CD4-positive, alpha-beta T cell (primary cell): Measurements from ENCODE around the gene SMURF2. TPM values are rescaled to one million over a fixed set of nuclear protein-coding genes. Genes with fewer than 3 reads are reported as not detected.
"Not testable (repeated sequence)": the region's sequence is repeated elsewhere in the genome, so short reads cannot be mapped to it uniquely, and the experiment has no call there.

Source experiments
- ATAC-seq: fragments of 200-7000 bp; cut with Tn5 transposase; one replicate; pipeline ENCODE4 v1.10.0; 2022; ENCODE audit warnings: mild to moderate bottlenecking; ENCODE audit not compliant: poor library complexity
- CTCF ChIA-PET: fragments of 350-600 bp; sonication (Branson Sonifier 250); formaldehyde crosslinking; loops from one replicate; lab custom pipeline; 2021; ENCODE audit warnings: antibody characterized with exemption, inconsistent platforms; lab: Charles Lee
- POLR2A ChIA-PET: fragments of 350-600 bp; sonication (Branson Sonifier 250); formaldehyde crosslinking; loops from one replicate; lab custom pipeline; 2021; ENCODE audit warnings: antibody characterized with exemption, inconsistent platforms; lab: Charles Lee
- DNase-seq, 14 experiments: peaks; one replicate each; pipeline ENCODE4 v3.0.0-alpha.2; 2013 to 2020; ENCODE audit warnings: mixed read lengths in 2 of 14
- H3K27ac ChIP-seq, 2 donors: one replicate each; pipeline versions ENCODE4 v1.5.1 to v1.7.0; 2013; ENCODE audit warnings: low read length in 2 of 2, low read depth in 1 of 2, mild to moderate bottlenecking in 1 of 2
- H3K27me3 ChIP-seq, 2 experiments: 1 replicate in 1 of 2; 2 replicates in 1 of 2; pipeline versions ENCODE4 v1.6.1 to v1.7.0; 2013; ENCODE audit warnings: low read length in 2 of 2, control low read depth in 1 of 2, mild to moderate bottlenecking in 1 of 2, moderate library complexity in 1 of 2; ENCODE audit not compliant: insufficient read depth in 2 of 2, control insufficient read depth in 1 of 2
- H3K36me3 ChIP-seq: one replicate; pipeline ENCODE4 v1.6.1; 2013; ENCODE audit warnings: low read length, control low read depth; ENCODE audit not compliant: insufficient read depth
- H3K4me1 ChIP-seq: one replicate; pipeline ENCODE4 v1.6.1; 2013; ENCODE audit warnings: low read length, control low read depth; ENCODE audit not compliant: insufficient read depth
- H3K4me3 ChIP-seq: one replicate; pipeline ENCODE4 v1.5.1; 2013; ENCODE audit warnings: mild to moderate bottlenecking, low read length, moderate library complexity
- H3K9me3 ChIP-seq, 2 experiments: 1 replicate in 1 of 2; 2 replicates in 1 of 2; pipeline versions ENCODE4 v1.6.1 to v1.7.0; 2013; ENCODE audit warnings: low read length in 2 of 2, mild to moderate bottlenecking in 2 of 2, control low read depth in 1 of 2, moderate library complexity in 1 of 2; ENCODE audit not compliant: control insufficient read depth in 1 of 2, insufficient read depth in 1 of 2
- H3K27ac Mint-ChIP-seq: one replicate; pipeline ENCODE4 v1.8.0; 2020; ENCODE audit warnings: mixed read lengths
- H3K27me3 Mint-ChIP-seq: one replicate; pipeline ENCODE4 v1.8.0; 2021; ENCODE audit warnings: mixed read lengths
- H3K36me3 Mint-ChIP-seq: one replicate; pipeline ENCODE4 v1.8.0; 2021; ENCODE audit warnings: low read depth, mixed read lengths
- H3K4me1 Mint-ChIP-seq: one replicate; pipeline ENCODE4 v1.8.0; 2021; ENCODE audit warnings: low read depth, mixed read lengths
- H3K4me3 Mint-ChIP-seq: one replicate; pipeline ENCODE4 v1.8.0; 2020; ENCODE audit warnings: mild to moderate bottlenecking, mixed read lengths
- H3K9me3 Mint-ChIP-seq: one replicate; pipeline ENCODE4 v1.8.0; 2020; ENCODE audit warnings: mixed read lengths
- intact Hi-C, 2 experiments: fragments of 100-400 bp; cut with DNase I in 1 of 2; cut with micrococcal nuclease in 1 of 2; formaldehyde crosslinking; loops; one replicate each; pipeline versions ENCODE4 v1.15.1 to v1.9.0; 2023 to 2025; cut with DNase I, micrococcal nuclease
- total RNA-seq, 174 experiments: library from RNA in 2 of 174; stranded (reverse) in 2 of 174; gene quantifications; one replicate each; pipeline ENCODE4 v1.2.3 and lab custom pipeline; 2021 to 2026
- TF ChIP-seq, protein P1 (sequence below): fragments of 200-600 bp; IDR thresholded peaks from one replicate; pipeline ENCODE4 v1.8.0; 2022; ENCODE audit warnings: antibody characterized with exemption, mild to moderate bottlenecking

The SMURF2 gene
- total RNA-seq, 2 experiments from 2014 or later, result 28.0 to 29.7 TPM

DNA sequence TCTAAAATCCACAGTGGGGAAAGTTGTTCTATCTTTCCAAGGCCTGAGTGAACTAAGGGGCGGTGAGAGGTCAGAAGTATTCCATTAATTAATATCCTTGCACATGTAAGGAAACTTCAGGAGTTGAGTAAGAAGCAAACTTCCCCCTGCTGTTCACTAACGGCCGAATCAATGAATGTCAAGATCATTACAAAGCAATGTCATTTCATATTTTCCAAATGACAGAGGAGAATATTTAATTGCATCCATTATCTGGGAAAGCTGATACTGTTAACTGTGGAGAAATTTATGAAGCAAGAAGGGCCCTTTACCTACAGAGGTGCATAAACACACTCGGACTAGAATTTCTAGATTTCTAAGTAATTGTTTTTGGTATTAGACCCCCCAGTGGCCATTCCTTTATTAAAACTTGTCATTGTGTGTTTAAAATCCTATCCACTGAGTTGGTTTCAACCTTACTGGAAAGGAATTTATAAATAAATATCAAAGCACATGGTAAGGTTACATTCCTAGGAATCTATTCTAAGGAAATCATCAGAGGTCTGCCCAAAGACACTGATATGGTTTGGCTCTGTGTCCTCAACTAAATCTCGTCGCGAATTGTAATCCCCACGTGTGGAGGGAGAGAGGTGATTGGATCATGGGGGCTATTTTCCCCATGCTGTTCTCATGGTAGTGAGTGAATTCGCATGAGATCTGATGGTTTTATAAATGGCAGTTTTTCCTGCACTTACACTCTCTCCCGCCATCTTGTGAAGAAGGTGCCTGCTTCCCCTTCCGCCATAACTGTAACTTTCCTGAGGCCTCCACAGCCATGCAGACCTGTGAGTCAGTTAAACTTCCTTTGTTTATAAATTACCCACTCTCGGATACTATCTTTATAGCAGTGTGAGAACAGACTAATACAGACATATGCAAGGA, 20.4 kb upstream of the SMURF2 start:
- Mint-ChIP-seq H3K4me1 (no peaks in the 10 kb centered on the region), H3K27me3 (no peaks in the 10 kb centered on the region), H3K36me3 (no peaks in the 10 kb centered on the region), H3K27ac (no peak overlapping the region), H3K4me3 (no peak overlapping the region), H3K9me3 (no peaks in the 10 kb centered on the region)
- TF ChIP-seq, protein P1, sequence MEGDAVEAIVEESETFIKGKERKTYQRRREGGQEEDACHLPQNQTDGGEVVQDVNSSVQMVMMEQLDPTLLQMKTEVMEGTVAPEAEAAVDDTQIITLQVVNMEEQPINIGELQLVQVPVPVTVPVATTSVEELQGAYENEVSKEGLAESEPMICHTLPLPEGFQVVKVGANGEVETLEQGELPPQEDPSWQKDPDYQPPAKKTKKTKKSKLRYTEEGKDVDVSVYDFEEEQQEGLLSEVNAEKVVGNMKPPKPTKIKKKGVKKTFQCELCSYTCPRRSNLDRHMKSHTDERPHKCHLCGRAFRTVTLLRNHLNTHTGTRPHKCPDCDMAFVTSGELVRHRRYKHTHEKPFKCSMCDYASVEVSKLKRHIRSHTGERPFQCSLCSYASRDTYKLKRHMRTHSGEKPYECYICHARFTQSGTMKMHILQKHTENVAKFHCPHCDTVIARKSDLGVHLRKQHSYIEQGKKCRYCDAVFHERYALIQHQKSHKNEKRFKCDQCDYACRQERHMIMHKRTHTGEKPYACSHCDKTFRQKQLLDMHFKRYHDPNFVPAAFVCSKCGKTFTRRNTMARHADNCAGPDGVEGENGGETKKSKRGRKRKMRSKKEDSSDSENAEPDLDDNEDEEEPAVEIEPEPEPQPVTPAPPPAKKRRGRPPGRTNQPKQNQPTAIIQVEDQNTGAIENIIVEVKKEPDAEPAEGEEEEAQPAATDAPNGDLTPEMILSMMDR, result no peak
- CTCF ChIA-PET, result no interaction called here
- ATAC-seq, result no peak
- no peak for DNase-seq
- intact Hi-C loops, result no loop called here
- Histone ChIP-seq H3K9me3 (no peaks in the 10 kb centered on the region), H3K27me3 (no peaks in the 10 kb centered on the region), H3K36me3 (no peaks in the 10 kb centered on the region), H3K4me1 (no peaks in the 10 kb centered on the region), H3K4me3 (no peak overlapping the region), H3K27ac (no peak overlapping the region)
- POLR2A ChIA-PET, result no interaction called here

DNA sequence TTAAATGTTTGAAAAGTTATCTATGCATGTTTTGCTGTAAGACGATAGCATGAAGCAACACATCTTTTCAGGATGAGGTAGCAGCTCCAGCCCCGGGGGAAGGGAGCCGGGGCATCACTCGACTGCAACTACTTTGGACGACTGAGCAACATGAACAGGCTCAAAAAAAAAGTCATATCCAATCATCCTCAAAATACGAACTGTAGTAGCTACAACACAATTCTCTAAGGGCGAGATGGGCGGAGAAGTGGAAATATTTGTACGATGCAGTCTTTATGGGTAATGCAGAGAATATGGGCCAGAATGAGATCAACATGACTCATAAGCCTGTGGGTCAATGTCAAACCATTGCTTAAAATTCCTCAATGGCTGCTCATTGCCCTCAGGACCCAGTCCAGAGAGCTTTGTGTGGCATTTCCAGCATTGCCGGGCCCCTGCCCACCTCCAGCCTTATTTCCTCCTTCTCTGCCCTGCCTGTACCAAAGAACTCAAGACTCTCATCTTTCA, 17.7 kb upstream of the SMURF2 start:
- H3K36me3 Mint-ChIP-seq, result no peaks in the 10 kb centered on the region
- TF ChIP-seq, protein P1, result no peak
- Histone ChIP-seq H3K4me1 (no peaks in the 10 kb centered on the region), H3K36me3 (no peaks in the 10 kb centered on the region), H3K4me3 (no peak overlapping the region), H3K27me3 (no peaks in the 10 kb centered on the region), H3K27ac (no peak overlapping the region), H3K9me3 (no peaks in the 10 kb centered on the region)
- no peaks in the 10 kb centered on the region for H3K27me3 Mint-ChIP-seq
- POLR2A ChIA-PET, result no interaction called here
- no peak overlapping the region for H3K4me3 Mint-ChIP-seq
- no peaks in the 10 kb centered on the region for H3K9me3 Mint-ChIP-seq
- ATAC-seq (no peak), DNase-seq (no peak)
- CTCF ChIA-PET, result no interaction called here
- no peaks in the 10 kb centered on the region for H3K4me1 Mint-ChIP-seq
- intact Hi-C loops, result no loop called here
- H3K27ac Mint-ChIP-seq, result no peak overlapping the region

DNA sequence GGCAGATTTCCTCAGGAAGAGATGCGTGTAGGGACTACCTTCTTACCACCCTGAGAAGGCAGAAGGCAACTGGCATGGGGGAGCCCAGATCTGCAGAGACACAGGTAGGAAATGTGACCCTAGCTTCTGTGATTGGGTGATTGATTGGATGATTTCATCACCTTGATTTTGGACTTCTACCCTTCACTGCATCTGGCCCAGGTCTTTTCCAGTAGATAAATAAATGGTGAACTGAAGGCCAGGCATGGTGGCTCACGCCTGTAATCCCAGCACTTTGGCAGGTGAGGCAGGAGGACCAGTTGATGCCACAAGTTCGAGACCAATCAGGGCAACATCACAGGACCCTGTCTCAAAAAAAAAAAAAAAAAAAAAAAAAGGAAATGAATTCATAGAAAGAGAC, 14.7 kb upstream of the SMURF2 start:
- Histone ChIP-seq H3K27ac (no peak overlapping the region), H3K4me3 (no peak overlapping the region), H3K9me3 (no peaks in the 10 kb centered on the region), H3K27me3 (no peaks in the 10 kb centered on the region), H3K4me1 (no peaks in the 10 kb centered on the region), H3K36me3 (no peaks in the 10 kb centered on the region)
- H3K4me1 Mint-ChIP-seq, result no peaks in the 10 kb centered on the region
- TF ChIP-seq, protein P1, result no peak
- no peak for ATAC-seq
- no peak for DNase-seq
- H3K4me3 Mint-ChIP-seq, result no peak overlapping the region
- H3K9me3 Mint-ChIP-seq, result no peaks in the 10 kb centered on the region
- no peak overlapping the region for H3K27ac Mint-ChIP-seq
- H3K27me3 Mint-ChIP-seq, result no peaks in the 10 kb centered on the region
- intact Hi-C loops, result no loop called here
- POLR2A ChIA-PET, result no interaction called here
- CTCF ChIA-PET, result no interaction called here
- H3K36me3 Mint-ChIP-seq, result no peaks in the 10 kb centered on the region

DNA sequence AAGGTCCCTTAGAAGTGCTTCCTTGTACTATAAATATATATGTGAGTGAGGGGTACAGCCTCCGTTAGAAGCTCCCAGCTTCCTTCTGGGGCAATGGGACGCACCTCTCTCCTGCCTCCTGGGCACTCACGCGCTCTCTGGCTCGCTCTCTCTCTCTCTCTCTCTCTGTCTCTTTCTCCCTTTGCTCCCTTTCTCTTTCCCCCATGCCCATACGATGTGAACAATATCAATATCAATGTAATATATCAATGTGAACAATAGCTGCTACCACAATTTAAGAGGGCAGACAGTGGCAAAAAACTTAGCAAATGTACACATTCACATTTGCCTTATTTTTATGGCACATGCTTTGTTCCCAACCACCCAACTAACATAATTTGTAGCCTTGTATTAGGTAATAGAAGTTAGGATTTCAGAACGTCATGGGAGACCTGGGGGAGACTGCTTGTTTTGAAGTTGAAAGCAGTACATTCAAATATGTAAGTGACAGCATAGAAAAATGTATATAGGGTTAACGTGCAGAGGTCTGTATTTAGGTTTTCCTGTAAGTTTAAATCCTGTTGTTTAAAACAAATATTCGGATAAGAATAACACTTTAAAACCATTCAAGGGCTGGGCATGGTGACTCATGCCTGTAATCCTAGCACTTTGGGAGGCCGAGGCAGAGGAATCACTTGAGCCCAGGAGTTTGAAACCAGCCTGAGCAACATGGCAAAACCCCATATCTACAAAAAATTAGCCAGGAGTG, 8.9 kb upstream of the SMURF2 start:
- H3K27ac Mint-ChIP-seq, DNase-seq, H3K4me1 Mint-ChIP-seq, POLR2A ChIA-PET, H3K9me3 ChIP-seq, H3K27ac ChIP-seq, ATAC-seq, H3K27me3 ChIP-seq, H3K36me3 Mint-ChIP-seq, H3K4me1 ChIP-seq, H3K4me3 ChIP-seq, H3K4me3 Mint-ChIP-seq, intact Hi-C loops, H3K9me3 Mint-ChIP-seq, H3K36me3 ChIP-seq, H3K27me3 Mint-ChIP-seq: not testable (repeated sequence)
- CTCF ChIA-PET, result interaction anchor here (1.1 kb wide), 1 partner anchor 22 kb away, joined by 3 read pairs; no protein-coding TSS in a partner anchor
